Vagina (tissue), 2 donors: ENCODE data around the gene PRM1. TPM values are rescaled to one million over a fixed set of nuclear protein-coding genes. Genes with fewer than 3 reads are reported as not detected.

Experiments used
- DNase-seq, 2 donors: peaks; one replicate each; pipeline ENCODE4 v3.0.0-alpha.2; 2017; ENCODE audit errors: extremely low spot score in 2 of 2
- H3K27ac ChIP-seq: fragments of 200-600 bp; sonication (generic); one replicate; pipeline ENCODE4 v1.5.1; 2019
- H3K27me3 ChIP-seq: fragments of 200-600 bp; sonication (generic); one replicate; pipeline ENCODE4 v1.5.1; 2019
- H3K36me3 ChIP-seq, 2 donors: fragments of 200-600 bp; sonication (generic); one replicate each; pipeline ENCODE4 v1.5.1; 2017 to 2019
- H3K4me1 ChIP-seq: fragments of 200-600 bp; sonication (generic); one replicate; pipeline ENCODE4 v1.5.1; 2019
- H3K4me3 ChIP-seq, 2 donors: fragments of 200-600 bp; sonication (generic); 1 replicate in 1 of 2; 2 replicates in 1 of 2; pipeline ENCODE4 v1.5.1; 2016 to 2019
- H3K9me3 ChIP-seq: fragments of 200-600 bp; sonication (generic); one replicate; pipeline ENCODE4 v1.5.1; 2019
- CTCF ChIP-seq, 3 experiments: fragments of 450-650 bp in 2 of 3; fragments of 200-600 bp in 1 of 3; sonication (generic) in 1 of 3; IDR thresholded peaks; one replicate each; pipeline ENCODE4 v1.5.1; 2017 to 2019; ENCODE audit warnings: antibody characterized with exemption in 3 of 3, mild to moderate bottlenecking in 2 of 3, moderate library complexity in 2 of 3
- POLR2A ChIP-seq, 2 donors: fragments of 450-650 bp; IDR thresholded peaks; one replicate each; pipeline ENCODE4 v1.6.1; 2017; ENCODE audit warnings: antibody characterized with exemption in 2 of 2, mild to moderate bottlenecking in 2 of 2, moderate library complexity in 2 of 2
- POLR2AphosphoS5 ChIP-seq, 2 donors: sonication (generic); formaldehyde crosslinking; IDR thresholded peaks; one replicate each; pipeline ENCODE4 v1.9.0; 2017; ENCODE audit warnings: antibody characterized with exemption in 2 of 2, mild to moderate bottlenecking in 2 of 2, low read depth in 1 of 2; ENCODE audit not compliant: insufficient read depth in 1 of 2
- intact Hi-C: fragments of 100-400 bp; cut with DNase I; formaldehyde crosslinking; loops from one replicate; pipeline ENCODE4 v1.15.1; 2023
- total RNA-seq: library from RNA; depleted of rRNA; stranded (reverse); fragments of >200 nt; gene quantifications from one replicate; pipeline ENCODE4 v1.2.3, GENCODE V29; 2016

Gene PRM1
- total RNA-seq, 1 donor from 2014 or later: not detected

DNA sequence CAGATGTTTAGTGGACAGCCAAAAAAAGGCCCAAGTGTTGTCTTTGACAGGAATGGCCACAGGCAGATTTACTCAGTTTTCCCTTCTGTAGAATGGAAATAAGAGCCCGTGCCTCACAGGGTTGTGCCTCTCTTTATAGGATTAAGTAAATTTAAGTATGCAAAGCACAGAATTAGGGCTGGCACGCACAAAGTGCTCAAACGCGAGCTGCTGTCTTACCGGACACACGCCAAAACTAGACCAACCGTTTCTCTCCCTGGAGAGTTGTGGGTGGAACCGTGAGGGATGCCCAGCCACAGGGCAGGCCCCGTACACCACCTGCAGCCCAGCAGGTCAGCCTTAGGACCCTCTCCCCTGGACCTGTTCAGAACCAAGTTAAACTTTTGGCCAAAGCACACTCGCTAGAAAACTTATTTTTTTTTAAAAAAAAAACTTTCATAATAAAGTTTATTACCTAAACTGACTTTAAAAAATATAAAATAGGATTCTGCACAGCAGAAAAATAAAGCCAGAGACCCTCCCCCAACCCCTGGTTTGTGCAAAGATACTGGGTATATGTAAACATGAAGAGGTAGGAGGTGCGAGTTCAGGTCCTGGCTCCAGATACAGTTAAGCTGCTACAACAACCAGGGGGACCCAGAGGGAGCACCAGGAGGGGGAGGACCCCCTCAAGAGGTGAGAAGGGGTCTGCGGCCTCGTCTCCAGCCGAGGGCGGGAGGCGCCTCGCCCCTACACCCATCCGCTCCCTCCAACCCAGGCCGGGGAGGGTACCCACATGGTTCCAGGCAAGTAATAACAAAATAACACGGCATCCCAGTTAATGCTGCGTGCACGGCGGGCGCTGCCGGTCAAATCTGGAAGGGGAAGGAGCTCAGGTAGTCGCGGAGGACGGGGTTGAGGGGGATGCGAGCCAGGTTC is 26.9 kb downstream of the PRM1 start:
- Histone ChIP-seq H3K9me3 (no peaks in the 10 kb centered on the region), H3K36me3 (no peaks in the 10 kb centered on the region), H3K4me1 (peaks cover 48% of the 10 kb centered on the region), H3K4me3 (peak overlapping the region; percentile 62 to 97), H3K27me3 (no peaks in the 10 kb centered on the region), H3K27ac (peak overlapping the region; percentile 99)
- TF ChIP-seq POLR2AphosphoS5 (IDR thresholded peaks at IDR 0.05; ENCODE audit: insufficient read depth in 1 of 2, low read depth in 1 of 2) (peak in 1 of 2 donors; percentile 29), POLR2A (IDR thresholded peaks at IDR 0.05) (no peak), CTCF (IDR thresholded peaks at IDR 0.05) (no peak)
- no peak for DNase-seq
- intact Hi-C loops: loop anchor here (10.0 kb wide), 1 partner anchor 699 kb away; no protein-coding TSS in a partner anchor

GRCh38 chr16:11253009-11253994 is 27.8 kb downstream of the PRM1 start:
- intact Hi-C loops: loop anchor here (10.0 kb wide), 1 partner anchor 699 kb away; no protein-coding TSS in a partner anchor
- peaks cover 38% of the 10 kb centered on the region for H3K4me1 ChIP-seq
- no peaks in the 10 kb centered on the region for H3K9me3 ChIP-seq
- no peaks in the 10 kb centered on the region for H3K27me3 ChIP-seq
- peak overlapping the region; percentile 99 for H3K27ac ChIP-seq
- no peak for TF ChIP-seq CTCF (IDR thresholded peaks at IDR 0.05)
- TF ChIP-seq POLR2A (IDR thresholded peaks at IDR 0.05): no peak
- TF ChIP-seq POLR2AphosphoS5 (IDR thresholded peaks at IDR 0.05; ENCODE audit: insufficient read depth in 1 of 2, low read depth in 1 of 2): no peak
- peak overlapping the region; percentile 62 to 97 for H3K4me3 ChIP-seq
- no peaks in the 10 kb centered on the region for H3K36me3 ChIP-seq
- no peak for DNase-seq

GRCh38 chr16:11252482-11252931 is 28.6 kb downstream of the PRM1 start:
- no peak for TF ChIP-seq CTCF (IDR thresholded peaks at IDR 0.05)
- no peaks in the 10 kb centered on the region for H3K9me3 ChIP-seq
- H3K36me3 ChIP-seq: no peaks in the 10 kb centered on the region
- peaks cover 35% of the 10 kb centered on the region for H3K4me1 ChIP-seq
- H3K4me3 ChIP-seq: peak overlapping the region in 1 of 2 donors; percentile 9
- H3K27me3 ChIP-seq: no peaks in the 10 kb centered on the region
- intact Hi-C loops: loop anchor here (10.0 kb wide), 1 partner anchor 698 kb away; no protein-coding TSS in a partner anchor
- peak overlapping the region; percentile 99 for H3K27ac ChIP-seq
- DNase-seq: no peak

- peak overlapping the region in 1 of 2 donors; percentile 9 for H3K4me3 ChIP-seq
- peak overlapping the region; percentile 99 for H3K27ac ChIP-seq
- no peak for DNase-seq
- no peaks in the 10 kb centered on the region for H3K36me3 ChIP-seq
- no peaks in the 10 kb centered on the region for H3K27me3 ChIP-seq
- TF ChIP-seq CTCF (IDR thresholded peaks at IDR 0.05): no peak
- peak in 1 of 2 donors; percentile 25 for TF ChIP-seq POLR2AphosphoS5 (IDR thresholded peaks at IDR 0.05; ENCODE audit: insufficient read depth in 1 of 2, low read depth in 1 of 2)
- peaks cover 28% of the 10 kb centered on the region for H3K4me1 ChIP-seq
- no peaks in the 10 kb centered on the region for H3K9me3 ChIP-seq
- intact Hi-C loops: loop anchor here (10.0 kb wide), 1 partner anchor 697 kb away; no protein-coding TSS in a partner anchor
These were observed 29.3 kb downstream of the PRM1 start for GRCh38 chr16:11251525-11252481.
